Mucosa of gallbladder (tissue), 1 donor: ENCODE measurements around the gene LRRC53. TPM values are rescaled to one million over a fixed set of nuclear protein-coding genes. Genes with fewer than 3 reads are reported as not detected.

Source experiments
- DNase-seq: peaks from one replicate; pipeline ENCODE4 v3.0.0-alpha.2; 2020; ENCODE audit warnings: low spot score
- total RNA-seq: library from RNA; stranded (reverse); gene quantifications from one replicate; pipeline ENCODE4 v1.2.1, GENCODE V29; 2021
- donor health status: DM: no; HTN: no; CAD: no.

The LRRC53 gene
- total RNA-seq, 1 donor from 2014 or later = not detected

GRCh38 chr1:74502858-74503257 lies 9.6 kb downstream of the LRRC53 start:
- DNase-seq = no peak

GRCh38 chr1:74502432-74502831 lies 10.0 kb downstream of the LRRC53 start:
- DNase-seq = no peak

- no peak for DNase-seq
Observed at GRCh38 chr1:74498901-74499300, 13.5 kb downstream of the LRRC53 start.

GRCh38 chr1:74496669-74497068 lies 15.7 kb downstream of the LRRC53 start:
- DNase-seq = no peak

GRCh38 chr1:74486036-74486435 lies 26.4 kb downstream of the LRRC53 start:
- no peak for DNase-seq

GRCh38 chr1:74485622-74486021 lies 26.8 kb downstream of the LRRC53 start:
- no peak for DNase-seq

- no peak for DNase-seq
Observed at GRCh38 chr1:74481607-74482006, 30.8 kb downstream of the LRRC53 start.

- DNase-seq = no peak
Observed at GRCh38 chr1:74480068-74480467, 32.3 kb downstream of the LRRC53 start.

- no peak for DNase-seq
Observed at GRCh38 chr1:74478979-74479378, 33.4 kb downstream of the LRRC53 start.

- no peak for DNase-seq
Observed at GRCh38 chr1:74474585-74474984, 37.8 kb downstream of the LRRC53 start.

GRCh38 chr1:74471470-74471869 lies 40.9 kb downstream of the LRRC53 start:
- DNase-seq = no peak

GRCh38 chr1:74470936-74471335 lies 41.5 kb downstream of the LRRC53 start:
- DNase-seq = no peak

GRCh38 chr1:74470251-74470650 lies 42.2 kb downstream of the LRRC53 start:
- DNase-seq = no peak

- DNase-seq = no peak
Observed at GRCh38 chr1:74468982-74469603, 43.3 kb downstream of the LRRC53 start.

- DNase-seq = no peak
Observed at GRCh38 chr1:74467786-74468377, 44.5 kb downstream of the LRRC53 start.

- no peak for DNase-seq
Observed at GRCh38 chr1:74465193-74465681, 47.2 kb downstream of the LRRC53 start.

- DNase-seq = no peak
Observed at GRCh38 chr1:74464037-74464436, 48.4 kb downstream of the LRRC53 start.

GRCh38 chr1:74463333-74463988 lies 49.0 kb downstream of the LRRC53 start:
- DNase-seq = no peak

GRCh38 chr1:74457253-74457652 lies 55.2 kb downstream of the LRRC53 start:
- no peak for DNase-seq

- no peak for DNase-seq
Observed at GRCh38 chr1:74455390-74455789, 57.0 kb downstream of the LRRC53 start.

- DNase-seq = no peak
Observed at GRCh38 chr1:74453277-74453676, 59.1 kb downstream of the LRRC53 start.

GRCh38 chr1:74452035-74452434 lies 60.4 kb downstream of the LRRC53 start:
- no peak for DNase-seq

GRCh38 chr1:74437035-74437434 lies 75.4 kb downstream of the LRRC53 start:
- DNase-seq = no peak
